GM12873 (cell line): ENCODE data around the gene C9orf40.

Source experiments
- CTCF ChIP-seq: IDR thresholded peaks from 2 replicates; pipeline ENCODE4 v1.5.1; 2012; ENCODE audit warnings: low read depth, mild to moderate bottlenecking, moderate library complexity, low read length, control low read depth; ENCODE audit not compliant: insufficient read depth; ENCODE audit errors: missing control alignments

Gene C9orf40

GRCh38 chr9:74952201-74953151 lies at the start of gene C9orf40:
C9orf40 (minus strand) TSS chr9:74952912; CDS start chr9:74952611, 301 bp downstream.
- peak; percentile 83 for TF ChIP-seq CTCF

GRCh38 chr9:75001719-75002421 lies 49.2 kb upstream of the C9orf40 start:
- TF ChIP-seq CTCF: peak; percentile 73

- no peak for TF ChIP-seq CTCF
Measured at GRCh38 chr9:75000835-75001234, 48.1 kb upstream of the C9orf40 start.

- TF ChIP-seq CTCF: no peak
Measured at GRCh38 chr9:74985041-74985440, 32.3 kb upstream of the C9orf40 start.

- TF ChIP-seq CTCF: no peak
Measured at GRCh38 chr9:74983709-74984108, 31.0 kb upstream of the C9orf40 start.

- no peak for TF ChIP-seq CTCF
Measured at GRCh38 chr9:74979844-74980243, 27.1 kb upstream of the C9orf40 start.

- TF ChIP-seq CTCF: no peak
Measured at GRCh38 chr9:74977287-74977686, 24.6 kb upstream of the C9orf40 start.
